NCI-H1694 (cell line): ENCODE results near the gene GOLGA6L2.
"Not testable (repeated sequence)": the region's sequence is repeated elsewhere in the genome, so short reads cannot be mapped to it uniquely, and the experiment has no call there.

Experiments
- DNase-seq: peaks from one replicate; lab custom pipeline; 2025; lab: John Stamatoyannopoulos, UW

Gene GOLGA6L2

GRCh38 chr15:23447107-23447500 lies at the start of gene GOLGA6L2:
TSS of gene GOLGA6L2 (minus strand) at chr15:23447243. CDS start at chr15:23447181, 62 bp downstream.
- DNase-seq, result no peak

- DNase-seq, result no peak
Measured at GRCh38 chr15:23484870-23485269, 37.8 kb upstream of the GOLGA6L2 start.

GRCh38 chr15:23483821-23484299 lies 36.8 kb upstream of the GOLGA6L2 start:
- DNase-seq, result no peak

- no peak for DNase-seq
Measured at GRCh38 chr15:23482764-23483489, 35.9 kb upstream of the GOLGA6L2 start.

GRCh38 chr15:23482228-23482627 lies 35.2 kb upstream of the GOLGA6L2 start:
- DNase-seq, result no peak

- no peak for DNase-seq
Measured at GRCh38 chr15:23477920-23478319, 30.9 kb upstream of the GOLGA6L2 start.

GRCh38 chr15:23472678-23473077 lies 25.6 kb upstream of the GOLGA6L2 start:
- DNase-seq, result no peak

GRCh38 chr15:23472033-23472432 lies 25.0 kb upstream of the GOLGA6L2 start:
- DNase-seq, result no peak

- no peak for DNase-seq
Measured at GRCh38 chr15:23467110-23467600, 20.1 kb upstream of the GOLGA6L2 start.

- no peak for DNase-seq
Measured at GRCh38 chr15:23457890-23458289, 10.8 kb upstream of the GOLGA6L2 start.

- DNase-seq, result no peak
Measured at GRCh38 chr15:23446215-23447106, 582 bp downstream of the GOLGA6L2 start.

- DNase-seq, result no peak
Measured at GRCh38 chr15:23444269-23444668, 2.8 kb downstream of the GOLGA6L2 start.

GRCh38 chr15:23441204-23441603 lies 5.8 kb downstream of the GOLGA6L2 start:
- no peak for DNase-seq

GRCh38 chr15:23440596-23440995 lies 6.4 kb downstream of the GOLGA6L2 start:
- no peak for DNase-seq

GRCh38 chr15:23439513-23439912 lies 7.5 kb downstream of the GOLGA6L2 start:
- DNase-seq, result no peak

GRCh38 chr15:23438816-23439466 lies 8.1 kb downstream of the GOLGA6L2 start:
- no peak for DNase-seq

GRCh38 chr15:23437673-23438072 lies 9.4 kb downstream of the GOLGA6L2 start:
- DNase-seq, result no peak

- DNase-seq, result no peak
Measured at GRCh38 chr15:23437146-23437545, 9.9 kb downstream of the GOLGA6L2 start.

GRCh38 chr15:23436421-23436820 lies 10.6 kb downstream of the GOLGA6L2 start:
- no peak for DNase-seq

- not testable (repeated sequence) for DNase-seq
Measured at GRCh38 chr15:23434699-23435098, 12.3 kb downstream of the GOLGA6L2 start.

GRCh38 chr15:23425327-23425726 lies 21.7 kb downstream of the GOLGA6L2 start:
- DNase-seq, result not testable (repeated sequence)
